Measurements from ENCODE around the gene CLSTN2.

CLSTN2 gene

DNA sequence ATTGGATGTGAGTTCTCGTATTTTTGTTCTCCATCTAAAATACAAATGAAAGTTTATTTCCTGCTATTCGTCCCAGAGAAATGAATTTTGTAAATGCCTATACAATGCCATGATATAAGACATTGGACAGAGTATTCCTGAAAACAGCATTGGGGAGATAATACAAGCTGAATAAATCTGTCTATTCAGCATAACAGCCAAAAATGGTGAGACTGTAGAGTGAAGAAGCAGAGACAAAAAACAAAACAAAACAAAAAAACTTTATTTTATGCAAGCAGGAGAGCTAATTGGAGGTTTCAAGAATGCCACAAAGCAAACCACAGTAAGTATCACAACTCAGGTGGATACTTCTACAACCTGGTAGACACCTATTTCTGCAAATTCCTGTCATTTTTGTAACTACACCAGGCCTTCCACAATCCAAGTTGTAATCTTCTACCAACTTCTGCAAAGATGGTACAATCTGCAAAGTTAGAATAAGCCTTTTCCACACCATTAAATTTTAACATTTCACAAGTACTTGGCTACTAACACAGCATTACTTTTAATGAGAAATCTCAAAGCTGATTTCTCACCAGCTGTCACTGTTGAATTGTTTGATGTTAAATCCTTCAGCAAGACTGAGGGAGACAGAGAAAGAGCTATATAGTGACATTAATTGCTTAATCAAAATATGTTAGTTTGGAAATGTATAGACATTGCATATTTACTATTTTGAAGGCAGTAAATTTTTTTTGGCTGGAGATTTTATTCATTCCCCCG is 163.1 kb downstream of the CLSTN2 start:
- H4K8ac ChIP-seq (ENCODE audit: low read depth, low read length): no peak overlapping the region
- DNase-seq: no peak
- no peak overlapping the region for H4K12ac ChIP-seq (ENCODE audit: low read depth, low read length)
- H3K14ac ChIP-seq (ENCODE audit: low read length): no peak overlapping the region
- no peak overlapping the region for H2AFZ ChIP-seq (ENCODE audit: insufficient read depth, low read length, poor library complexity)
- H3K9ac ChIP-seq (ENCODE audit: low read length): no peak overlapping the region
- H3K79me2 ChIP-seq (ENCODE audit: control insufficient read depth, insufficient read depth, low read length, poor library complexity): no peaks in the 10 kb centered on the region
- no peak overlapping the region for H3K18ac ChIP-seq (ENCODE audit: low read length)
- no peak overlapping the region for H2BK120ac ChIP-seq (ENCODE audit: insufficient read depth, low read length, poor library complexity)
- no peak overlapping the region for H2BK12ac ChIP-seq (ENCODE audit: low read length)
- WGBS (ENCODE audit: extremely low coverage, insufficient coverage, insufficient read length): no CpG with 5 or more reads among the region's 3 CpGs
- H4K91ac ChIP-seq (ENCODE audit: low read depth, low read length): no peak overlapping the region
- H3K27ac ChIP-seq (ENCODE audit: low read depth, low read length): no peak overlapping the region
- H3K9me3 ChIP-seq (ENCODE audit: insufficient read depth, low read depth, low read length): no peaks in the 10 kb centered on the region
- no peak overlapping the region for H2AK5ac ChIP-seq (ENCODE audit: low read length)
- H3K79me1 ChIP-seq (ENCODE audit: low read length): no peaks in the 10 kb centered on the region
- H3K4ac ChIP-seq (ENCODE audit: low read depth, low read length): no peak overlapping the region
- peaks cover 4 to 5% of the 10 kb centered on the region in 2 experiments for H3K4me1 ChIP-seq (ENCODE audit: control insufficient read depth in 1 of 2, insufficient read depth in 2 of 2, low read length in 2 of 2)
- no peak overlapping the region for H3K23ac ChIP-seq (ENCODE audit: low read length)
- no peak overlapping the region for H3K4me2 ChIP-seq (ENCODE audit: low read length)
- H3K27me3 ChIP-seq (ENCODE audit: insufficient read depth, low read length): no peaks in the 10 kb centered on the region
- no peak overlapping the region for H2BK5ac ChIP-seq (ENCODE audit: low read depth, low read length, poor library complexity)
- peaks cover 0 to 3% of the 10 kb centered on the region in 2 experiments for H3K36me3 ChIP-seq (ENCODE audit: control insufficient read depth in 1 of 2, insufficient read depth in 2 of 2, low read length in 2 of 2)
- no peak overlapping the region for H3K4me3 ChIP-seq (ENCODE audit: low read depth, low read length)

DNA sequence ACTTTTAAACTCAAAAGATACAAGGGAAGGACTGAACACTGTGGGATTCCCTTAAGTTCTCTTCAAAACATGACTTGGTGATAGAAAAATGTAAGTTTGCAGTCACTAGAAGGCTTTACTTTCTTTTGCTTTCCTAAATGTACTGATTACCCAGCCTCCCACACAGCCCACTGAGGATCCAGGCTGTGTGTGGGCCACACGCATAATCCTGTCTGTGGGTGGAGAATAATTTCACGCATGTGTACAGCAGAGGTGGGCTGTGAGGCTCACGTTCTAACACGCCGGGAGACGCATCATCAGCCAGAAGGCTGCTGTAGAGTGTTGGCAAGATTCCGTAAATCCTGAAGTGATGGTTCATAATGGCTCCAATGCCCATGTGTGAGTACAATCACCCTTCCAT is 165.5 kb downstream of the CLSTN2 start:
- no peak overlapping the region for H2BK12ac ChIP-seq (ENCODE audit: low read length)
- H3K4me2 ChIP-seq (ENCODE audit: low read length): no peak overlapping the region
- H3K36me3 ChIP-seq (ENCODE audit: control insufficient read depth in 1 of 2, insufficient read depth in 2 of 2, low read length in 2 of 2): peaks cover 0 to 3% of the 10 kb centered on the region in 2 experiments
- no peaks in the 10 kb centered on the region for H3K79me1 ChIP-seq (ENCODE audit: low read length)
- H3K23ac ChIP-seq (ENCODE audit: low read length): no peak overlapping the region
- H3K27ac ChIP-seq (ENCODE audit: low read depth, low read length): no peak overlapping the region
- H3K9me3 ChIP-seq (ENCODE audit: insufficient read depth, low read depth, low read length): no peaks in the 10 kb centered on the region
- H3K14ac ChIP-seq (ENCODE audit: low read length): no peak overlapping the region
- no peak overlapping the region for H2AFZ ChIP-seq (ENCODE audit: insufficient read depth, low read length, poor library complexity)
- H3K4ac ChIP-seq (ENCODE audit: low read depth, low read length): no peak overlapping the region
- no peaks in the 10 kb centered on the region for H3K27me3 ChIP-seq (ENCODE audit: insufficient read depth, low read length)
- H3K4me3 ChIP-seq (ENCODE audit: low read depth, low read length): no peak overlapping the region
- H3K79me2 ChIP-seq (ENCODE audit: control insufficient read depth, insufficient read depth, low read length, poor library complexity): no peaks in the 10 kb centered on the region
- WGBS (ENCODE audit: extremely low coverage, insufficient coverage, insufficient read length): no CpG with 5 or more reads among the region's 7 CpGs
- H4K91ac ChIP-seq (ENCODE audit: low read depth, low read length): no peak overlapping the region
- no peak for DNase-seq
- H2BK120ac ChIP-seq (ENCODE audit: insufficient read depth, low read length, poor library complexity): no peak overlapping the region
- no peak overlapping the region for H4K12ac ChIP-seq (ENCODE audit: low read depth, low read length)
- no peak overlapping the region for H4K8ac ChIP-seq (ENCODE audit: low read depth, low read length)
- no peak overlapping the region for H2BK5ac ChIP-seq (ENCODE audit: low read depth, low read length, poor library complexity)
- H3K18ac ChIP-seq (ENCODE audit: low read length): peak overlapping the region; percentile 29
- no peak overlapping the region for H3K9ac ChIP-seq (ENCODE audit: low read length)
- no peak overlapping the region for H2AK5ac ChIP-seq (ENCODE audit: low read length)
- H3K4me1 ChIP-seq (ENCODE audit: control insufficient read depth in 1 of 2, insufficient read depth in 2 of 2, low read length in 2 of 2): peaks cover 0 to 3% of the 10 kb centered on the region in 2 experiments

- Histone ChIP-seq H3K4ac (ENCODE audit: low read depth, low read length) (no peak overlapping the region), H3K79me1 (ENCODE audit: low read length) (no peaks in the 10 kb centered on the region), H3K27ac (ENCODE audit: low read depth, low read length) (no peak overlapping the region), H4K8ac (ENCODE audit: low read depth, low read length) (no peak overlapping the region), H2BK5ac (ENCODE audit: low read depth, low read length, poor library complexity) (no peak overlapping the region), H2AK5ac (ENCODE audit: low read length) (no peak overlapping the region), H3K27me3 (ENCODE audit: insufficient read depth, low read length) (no peaks in the 10 kb centered on the region), H2BK120ac (ENCODE audit: insufficient read depth, low read length, poor library complexity) (no peak overlapping the region), H3K4me2 (ENCODE audit: low read length) (no peak overlapping the region), H3K79me2 (ENCODE audit: control insufficient read depth, insufficient read depth, low read length, poor library complexity) (no peaks in the 10 kb centered on the region), H4K12ac (ENCODE audit: low read depth, low read length) (no peak overlapping the region), H3K14ac (ENCODE audit: low read length) (no peak overlapping the region), H3K4me1 (ENCODE audit: control insufficient read depth in 1 of 2, insufficient read depth in 2 of 2, low read length in 2 of 2) (peaks cover 0 to 3% of the 10 kb centered on the region in 2 experiments), H2AFZ (ENCODE audit: insufficient read depth, low read length, poor library complexity) (no peak overlapping the region), H3K36me3 (ENCODE audit: control insufficient read depth in 1 of 2, insufficient read depth in 2 of 2, low read length in 2 of 2) (peaks cover 0 to 3% of the 10 kb centered on the region in 2 experiments), H2BK12ac (ENCODE audit: low read length) (no peak overlapping the region), H3K9me3 (ENCODE audit: insufficient read depth, low read depth, low read length) (no peaks in the 10 kb centered on the region), H3K9ac (ENCODE audit: low read length) (no peak overlapping the region), H3K18ac (ENCODE audit: low read length) (no peak overlapping the region), H4K91ac (ENCODE audit: low read depth, low read length) (no peak overlapping the region), H3K23ac (ENCODE audit: low read length) (no peak overlapping the region), H3K4me3 (ENCODE audit: low read depth, low read length) (no peak overlapping the region)
- no peak for DNase-seq
- WGBS (ENCODE audit: extremely low coverage, insufficient coverage, insufficient read length): no CpG with 5 or more reads among the region's 1 CpG
These were observed 168.2 kb downstream of the CLSTN2 start for GRCh38 chr3:140103166-140103565.

DNA sequence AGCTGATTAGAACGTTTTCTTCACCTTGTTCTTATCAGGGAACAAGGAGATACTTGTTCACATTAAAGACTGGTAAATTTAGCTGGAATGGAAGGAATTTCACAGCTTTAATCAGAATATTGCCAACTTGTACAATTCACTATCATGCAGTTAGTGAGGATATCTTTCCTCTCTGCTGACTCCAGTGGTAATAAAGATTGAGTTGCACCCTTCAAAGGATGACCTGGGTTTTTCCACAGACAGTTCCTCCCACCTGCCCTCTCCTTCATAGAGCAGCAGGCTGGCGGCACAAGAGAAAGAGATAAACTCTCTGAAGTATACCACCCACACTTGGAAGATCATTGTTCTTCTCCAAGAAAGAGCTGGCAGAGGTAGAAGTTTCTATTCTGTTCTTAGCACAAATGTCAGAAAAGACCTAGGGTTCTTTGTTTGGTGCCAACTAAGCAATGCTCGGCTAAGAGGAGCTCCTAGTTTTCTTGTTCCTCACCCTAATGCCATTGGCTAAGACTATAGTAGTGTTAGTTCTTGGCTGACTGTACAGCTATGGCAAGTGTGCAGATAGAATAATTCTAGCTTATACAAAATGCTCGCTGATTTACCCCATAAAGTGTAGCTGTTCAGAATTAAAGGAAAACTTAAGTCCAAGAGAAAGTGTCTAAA is 169.1 kb downstream of the CLSTN2 start:
- H4K8ac ChIP-seq (ENCODE audit: low read depth, low read length): no peak overlapping the region
- H3K4me2 ChIP-seq (ENCODE audit: low read length): no peak overlapping the region
- H2BK5ac ChIP-seq (ENCODE audit: low read depth, low read length, poor library complexity): no peak overlapping the region
- no peak overlapping the region for H2AFZ ChIP-seq (ENCODE audit: insufficient read depth, low read length, poor library complexity)
- H3K23ac ChIP-seq (ENCODE audit: low read length): no peak overlapping the region
- peaks cover 0 to 3% of the 10 kb centered on the region in 2 experiments for H3K36me3 ChIP-seq (ENCODE audit: control insufficient read depth in 1 of 2, insufficient read depth in 2 of 2, low read length in 2 of 2)
- no peak overlapping the region for H3K4me3 ChIP-seq (ENCODE audit: low read depth, low read length)
- no peak overlapping the region for H3K18ac ChIP-seq (ENCODE audit: low read length)
- H2AK5ac ChIP-seq (ENCODE audit: low read length): no peak overlapping the region
- no peaks in the 10 kb centered on the region for H3K9me3 ChIP-seq (ENCODE audit: insufficient read depth, low read depth, low read length)
- H4K91ac ChIP-seq (ENCODE audit: low read depth, low read length): no peak overlapping the region
- no peaks in the 10 kb centered on the region for H3K79me1 ChIP-seq (ENCODE audit: low read length)
- H2BK12ac ChIP-seq (ENCODE audit: low read length): no peak overlapping the region
- no peaks in the 10 kb centered on the region for H3K27me3 ChIP-seq (ENCODE audit: insufficient read depth, low read length)
- H3K4ac ChIP-seq (ENCODE audit: low read depth, low read length): no peak overlapping the region
- no peaks in the 10 kb centered on the region for H3K4me1 ChIP-seq (ENCODE audit: control insufficient read depth in 1 of 2, insufficient read depth in 2 of 2, low read length in 2 of 2)
- H3K79me2 ChIP-seq (ENCODE audit: control insufficient read depth, insufficient read depth, low read length, poor library complexity): no peaks in the 10 kb centered on the region
- no peak overlapping the region for H4K12ac ChIP-seq (ENCODE audit: low read depth, low read length)
- no peak for DNase-seq
- no peak overlapping the region for H2BK120ac ChIP-seq (ENCODE audit: insufficient read depth, low read length, poor library complexity)
- no CpG with 5 or more reads among the region's 4 CpGs for WGBS (ENCODE audit: extremely low coverage, insufficient coverage, insufficient read length)
- no peak overlapping the region for H3K9ac ChIP-seq (ENCODE audit: low read length)
- H3K27ac ChIP-seq (ENCODE audit: low read depth, low read length): no peak overlapping the region
- H3K14ac ChIP-seq (ENCODE audit: low read length): no peak overlapping the region
